Skeletal muscle tissue (tissue), 4 donors: ENCODE results near the gene FICD. TPM values are rescaled to one million over a fixed set of nuclear protein-coding genes. Genes with fewer than 3 reads are reported as not detected.

Source experiments
- H3K27ac ChIP-seq: one replicate; pipeline ENCODE4 v1.7.0; 2013; ENCODE audit warnings: mild to moderate bottlenecking, low read depth, low read length, inconsistent platforms
- H3K27me3 ChIP-seq, 3 donors: one replicate each; pipeline ENCODE4 v1.7.0; 2013; ENCODE audit warnings: low read length in 3 of 3; ENCODE audit not compliant: control insufficient read depth in 3 of 3, insufficient read depth in 3 of 3
- H3K36me3 ChIP-seq, 3 donors: one replicate each; pipeline ENCODE4 v1.7.0; 2013; ENCODE audit warnings: low read length in 3 of 3; ENCODE audit not compliant: control insufficient read depth in 3 of 3, insufficient read depth in 3 of 3
- H3K4me1 ChIP-seq, 3 donors: one replicate each; pipeline ENCODE4 v1.7.0; 2013; ENCODE audit warnings: low read length in 3 of 3, mild to moderate bottlenecking in 3 of 3; ENCODE audit not compliant: control insufficient read depth in 3 of 3, insufficient read depth in 3 of 3
- H3K4me3 ChIP-seq, 3 donors: one replicate each; pipeline ENCODE4 v1.7.0; 2013; ENCODE audit warnings: low read length in 3 of 3
- H3K9ac ChIP-seq, 3 donors: one replicate each; pipeline ENCODE4 v1.7.0; 2013; ENCODE audit warnings: low read length in 3 of 3, mild to moderate bottlenecking in 3 of 3, moderate library complexity in 2 of 3, low read depth in 1 of 3
- H3K9me3 ChIP-seq, 3 donors: one replicate each; pipeline ENCODE4 v1.7.0; 2013; ENCODE audit warnings: low read length in 3 of 3; ENCODE audit not compliant: control insufficient read depth in 3 of 3
- total RNA-seq: library from RNA; depleted of rRNA; stranded (reverse); fragments of >200 nt; gene quantifications from one replicate; pipeline ENCODE4 v1.2.3, GENCODE V29; 2014
- donor health status: Osteomylitis.

The FICD gene
- total RNA-seq, 1 donor from 2014 or later: 1.6 TPM

DNA sequence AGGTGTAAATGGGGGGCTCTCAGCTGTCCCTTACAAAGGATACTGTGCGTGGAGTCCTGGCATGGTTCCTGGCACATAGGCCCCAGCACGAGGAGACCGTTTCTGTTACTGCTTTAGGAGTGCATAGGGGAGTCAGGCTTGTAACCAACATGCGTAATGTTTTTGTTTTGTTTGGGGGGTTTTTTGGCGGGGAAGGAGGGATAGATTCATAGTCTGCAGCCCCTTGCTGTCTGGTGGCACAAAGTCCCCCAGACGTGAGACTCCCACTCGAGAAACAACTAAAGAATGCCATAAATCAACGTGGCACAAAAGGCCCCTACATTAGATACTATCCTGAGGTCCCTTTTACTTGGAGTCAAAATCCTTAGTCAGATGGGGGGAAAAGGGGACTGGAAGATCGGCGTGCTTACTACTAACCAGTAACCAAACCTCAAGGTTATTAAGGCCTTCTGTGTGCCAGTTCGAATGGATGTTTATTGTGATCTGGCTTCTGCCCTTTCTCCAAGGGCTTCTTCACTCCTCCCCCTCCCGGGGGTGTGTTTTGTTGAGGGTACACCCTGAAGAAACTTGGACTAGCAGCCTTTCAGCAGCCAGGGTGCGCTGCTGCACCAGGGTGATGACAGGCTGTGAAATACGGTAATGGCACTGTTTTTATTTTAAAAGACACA, 48.2 kb downstream of the FICD start:
- Histone ChIP-seq H3K4me1 (peaks cover 45 to 64% (median 49%) of the 10 kb centered on the region in 3 donors), H3K27me3 (no peaks in the 10 kb centered on the region), H3K4me3 (peak overlapping the region; percentile 91 to 93 (median 93)), H3K27ac (peak overlapping the region; percentile 91), H3K9me3 (no peaks in the 10 kb centered on the region), H3K9ac (peak overlapping the region; percentile 94 to 96 (median 95)), H3K36me3 (peaks cover 25 to 45% (median 39%) of the 10 kb centered on the region in 3 donors)

GRCh38 chr12:108563804-108564151, 48.7 kb downstream of the FICD start:
- H3K36me3 ChIP-seq: peaks cover 30 to 48% (median 44%) of the 10 kb centered on the region in 3 donors
- peak overlapping the region; percentile 91 to 93 (median 93) for H3K4me3 ChIP-seq

GRCh38 chr12:108564724-108565123, 49.6 kb downstream of the FICD start:
- no peaks in the 10 kb centered on the region for H3K9me3 ChIP-seq
- peaks cover 37 to 57% (median 53%) of the 10 kb centered on the region in 3 donors for H3K36me3 ChIP-seq
- peak overlapping the region; percentile 74 for H3K27ac ChIP-seq
- peaks cover 35 to 54% (median 38%) of the 10 kb centered on the region in 3 donors for H3K4me1 ChIP-seq
- H3K4me3 ChIP-seq: no peak overlapping the region
- H3K9ac ChIP-seq: no peak overlapping the region
- no peaks in the 10 kb centered on the region for H3K27me3 ChIP-seq

More at GRCh38 chr12:108563804-108564151, 48.7 kb downstream of the FICD start:
- H3K27me3 ChIP-seq: no peaks in the 10 kb centered on the region
- peak overlapping the region in 2 of 3 donors; percentile 95 to 96 for H3K9ac ChIP-seq
- peak overlapping the region; percentile 74 for H3K27ac ChIP-seq
- H3K9me3 ChIP-seq: no peaks in the 10 kb centered on the region
- H3K4me1 ChIP-seq: peaks cover 42 to 62% (median 46%) of the 10 kb centered on the region in 3 donors

DNA sequence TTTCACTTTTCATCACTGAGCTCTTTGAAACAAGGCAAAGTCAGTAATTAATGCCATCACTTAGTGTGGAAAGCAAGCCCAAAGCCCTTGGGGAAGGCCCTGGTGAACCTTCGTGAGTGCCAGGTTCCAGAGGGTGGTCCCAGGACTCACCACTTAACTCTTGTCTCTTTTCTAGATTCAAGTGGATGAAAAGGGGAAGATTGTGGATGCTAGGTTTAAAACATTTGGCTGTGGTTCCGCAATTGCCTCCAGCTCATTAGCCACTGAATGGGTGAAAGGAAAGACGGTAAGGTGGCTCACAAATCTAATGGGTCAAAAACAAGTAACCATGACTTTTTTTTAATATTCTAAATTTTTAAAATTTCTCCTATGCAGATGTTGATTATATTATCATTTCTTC, 50.1 kb downstream of the FICD start:
- Histone ChIP-seq H3K4me3 (no peak overlapping the region), H3K27me3 (no peaks in the 10 kb centered on the region), H3K9ac (no peak overlapping the region), H3K9me3 (no peaks in the 10 kb centered on the region), H3K36me3 (peaks cover 39 to 57% (median 54%) of the 10 kb centered on the region in 3 donors), H3K27ac (peak overlapping the region; percentile 74), H3K4me1 (peaks cover 31 to 49% (median 34%) of the 10 kb centered on the region in 3 donors)

DNA sequence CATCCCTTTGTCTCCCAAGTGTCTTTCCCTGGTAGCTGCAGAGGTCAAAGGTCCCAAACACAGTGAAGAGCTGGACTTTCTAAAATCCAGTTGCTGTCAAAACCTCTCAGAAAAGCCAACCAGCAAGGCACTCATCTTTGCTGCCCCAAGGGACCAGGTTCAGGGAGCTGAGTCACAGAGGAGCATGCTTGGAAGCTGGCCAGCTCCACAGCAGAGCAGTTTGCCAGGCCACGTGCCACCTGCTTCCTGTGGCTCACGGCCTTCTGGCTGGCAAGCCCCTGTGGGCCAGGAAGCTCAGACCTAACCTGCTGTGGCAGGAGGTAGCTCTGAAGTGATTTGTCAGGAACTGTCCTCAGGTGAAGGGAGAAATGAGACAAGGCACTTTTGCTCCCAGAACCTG, 50.9 kb downstream of the FICD start:
- peaks cover 29 to 48% (median 30%) of the 10 kb centered on the region in 3 donors for H3K4me1 ChIP-seq
- peak overlapping the region in 2 of 3 donors; percentile 5 to 7 for H3K9ac ChIP-seq
- H3K36me3 ChIP-seq: peaks cover 37 to 57% (median 54%) of the 10 kb centered on the region in 3 donors
- H3K9me3 ChIP-seq: no peaks in the 10 kb centered on the region
- H3K27ac ChIP-seq: peak overlapping the region; percentile 74
- H3K4me3 ChIP-seq: no peak overlapping the region
- H3K27me3 ChIP-seq: no peaks in the 10 kb centered on the region

DNA sequence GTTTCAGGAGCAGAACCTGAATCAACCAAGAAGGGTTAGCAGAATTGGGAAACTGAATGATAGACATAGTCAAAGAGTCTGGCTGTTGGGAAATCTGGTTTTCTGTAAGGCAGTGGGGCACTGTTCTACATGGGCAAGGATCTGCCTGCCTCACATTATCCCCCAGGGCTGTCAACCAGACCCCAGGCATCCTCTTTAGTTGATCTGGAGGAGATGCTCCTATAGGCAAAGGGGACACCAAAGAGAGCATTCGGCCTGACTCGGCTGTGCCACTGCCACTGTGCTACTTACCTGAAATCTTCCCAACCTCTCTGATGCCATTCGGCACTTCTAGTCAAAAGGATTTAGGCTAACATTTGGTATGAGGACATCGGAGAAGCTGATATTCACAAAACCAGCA, 51.4 kb downstream of the FICD start:
- no peaks in the 10 kb centered on the region for H3K9me3 ChIP-seq
- peaks cover 29 to 48% (median 30%) of the 10 kb centered on the region in 3 donors for H3K4me1 ChIP-seq
- peaks cover 37 to 57% (median 54%) of the 10 kb centered on the region in 3 donors for H3K36me3 ChIP-seq
- H3K4me3 ChIP-seq: no peak overlapping the region
- peak overlapping the region in 2 of 3 donors; percentile 5 to 7 for H3K9ac ChIP-seq
- peak overlapping the region; percentile 74 for H3K27ac ChIP-seq
- H3K27me3 ChIP-seq: no peaks in the 10 kb centered on the region

GRCh38 chr12:108567406-108568337, 52.6 kb downstream of the FICD start:
- Histone ChIP-seq H3K27ac (peak overlapping the region; percentile 17), H3K27me3 (no peaks in the 10 kb centered on the region), H3K4me3 (no peak overlapping the region), H3K9ac (no peak overlapping the region), H3K36me3 (peaks cover 37 to 57% (median 54%) of the 10 kb centered on the region in 3 donors), H3K9me3 (no peaks in the 10 kb centered on the region), H3K4me1 (peaks cover 24 to 41% (median 24%) of the 10 kb centered on the region in 3 donors)

DNA sequence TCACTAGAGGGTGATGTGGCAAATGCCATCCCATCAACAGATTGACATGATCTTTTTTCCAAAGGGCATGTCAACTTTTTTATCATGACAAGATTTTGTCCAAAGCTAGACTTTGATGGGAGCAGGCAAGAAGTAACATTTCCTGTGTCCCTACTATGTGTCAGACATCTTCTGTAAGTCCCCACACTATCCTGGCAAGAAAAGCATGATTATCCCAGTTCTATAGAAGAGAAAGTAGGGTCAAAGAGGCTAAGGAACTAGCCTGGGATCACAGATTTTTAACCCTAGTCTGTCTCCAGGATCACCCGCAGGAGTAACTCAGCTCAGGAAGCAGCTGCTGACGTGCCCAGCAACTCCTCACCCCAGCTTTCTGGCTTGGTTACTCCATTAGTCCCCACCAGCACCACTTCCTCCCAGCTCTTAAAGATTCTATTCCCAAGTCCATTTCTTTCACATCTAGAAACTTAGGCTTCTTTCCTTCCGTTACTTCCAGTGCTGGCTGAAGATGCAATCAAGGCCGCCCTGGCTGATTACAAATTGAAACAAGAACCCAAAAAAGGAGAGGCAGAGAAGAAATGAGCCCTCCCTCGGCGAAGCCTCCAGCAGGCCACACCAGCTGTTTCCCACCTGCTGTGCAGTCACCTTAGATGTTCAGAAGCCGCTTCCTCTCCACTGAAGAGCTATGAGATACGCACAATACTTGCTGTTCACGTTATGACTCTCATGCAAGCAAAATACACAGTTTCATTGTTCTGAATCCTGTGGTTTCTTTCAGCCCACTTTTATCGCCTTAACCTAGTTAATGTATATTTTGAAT, 53.5 kb downstream of the FICD start:
- Histone ChIP-seq H3K36me3 (peaks cover 37 to 57% (median 54%) of the 10 kb centered on the region in 3 donors), H3K4me1 (peaks cover 18 to 34% (median 19%) of the 10 kb centered on the region in 3 donors), H3K4me3 (no peak overlapping the region), H3K9me3 (no peaks in the 10 kb centered on the region), H3K27me3 (no peaks in the 10 kb centered on the region), H3K27ac (no peak overlapping the region), H3K9ac (no peak overlapping the region)
